ENCODE measurements around the gene RAC3. TPM values are rescaled to one million over a fixed set of nuclear protein-coding genes. Genes with fewer than 3 reads are reported as not detected.

RAC3 gene
- polyA plus RNA-seq, 3 donors: 8.2 to 9.3 (median 8.2) TPM

GRCh38 chr17:82053556-82054263, 22.2 kb downstream of the RAC3 start:
- DNase-seq (ENCODE audit: low read depth in 3 of 3, low spot score in 2 of 3): no peak

GRCh38 chr17:82054351-82055022, 23.0 kb downstream of the RAC3 start:
- no peak for DNase-seq (ENCODE audit: low read depth in 3 of 3, low spot score in 2 of 3)

- no peak for DNase-seq (ENCODE audit: low read depth in 3 of 3, low spot score in 2 of 3)
Measured at GRCh38 chr17:82055023-82055964, 23.8 kb downstream of the RAC3 start.

GRCh38 chr17:82055965-82056728, 24.7 kb downstream of the RAC3 start:
- no peak for DNase-seq (ENCODE audit: low read depth in 3 of 3, low spot score in 2 of 3)

- DNase-seq (ENCODE audit: low read depth in 3 of 3, low spot score in 2 of 3): no peak
Measured at GRCh38 chr17:82056729-82057621, 25.5 kb downstream of the RAC3 start.

- no peak for DNase-seq (ENCODE audit: low read depth in 3 of 3, low spot score in 2 of 3)
Measured at GRCh38 chr17:82058230-82058854, 26.9 kb downstream of the RAC3 start.

- no peak for DNase-seq (ENCODE audit: low read depth in 3 of 3, low spot score in 2 of 3)
Measured at GRCh38 chr17:82058855-82059249, 27.4 kb downstream of the RAC3 start.

- DNase-seq (ENCODE audit: low read depth in 3 of 3, low spot score in 2 of 3): no peak
Measured at GRCh38 chr17:82059272-82060000, 28.0 kb downstream of the RAC3 start.

- no peak for DNase-seq (ENCODE audit: low read depth in 3 of 3, low spot score in 2 of 3)
Measured at GRCh38 chr17:82060001-82060380, 28.5 kb downstream of the RAC3 start.

GRCh38 chr17:82060614-82061013, 29.1 kb downstream of the RAC3 start:
- DNase-seq (ENCODE audit: low read depth in 3 of 3, low spot score in 2 of 3): no peak

- DNase-seq (ENCODE audit: low read depth in 3 of 3, low spot score in 2 of 3): no peak
Measured at GRCh38 chr17:82061047-82061925, 29.8 kb downstream of the RAC3 start.

- no peak for DNase-seq (ENCODE audit: low read depth in 3 of 3, low spot score in 2 of 3)
Measured at GRCh38 chr17:82062076-82062983, 30.9 kb downstream of the RAC3 start.

GRCh38 chr17:82062984-82063368, 31.5 kb downstream of the RAC3 start:
- DNase-seq (ENCODE audit: low read depth in 3 of 3, low spot score in 2 of 3): no peak

GRCh38 chr17:82063424-82064415, 32.2 kb downstream of the RAC3 start:
- no peak for DNase-seq (ENCODE audit: low read depth in 3 of 3, low spot score in 2 of 3)

All from right renal cortex interstitium (tissue), 3 donors.